ENCODE data around the gene KIF7. TPM values are rescaled to one million over a fixed set of nuclear protein-coding genes. Genes with fewer than 3 reads are reported as not detected.
"Not testable (repeated sequence)": the region's sequence is repeated elsewhere in the genome, so short reads cannot be mapped to it uniquely, and the experiment has no call there.

KIF7 gene
- total RNA-seq, 2 donors from 2014 or later, result 2.1 to 3.0 TPM

DNA sequence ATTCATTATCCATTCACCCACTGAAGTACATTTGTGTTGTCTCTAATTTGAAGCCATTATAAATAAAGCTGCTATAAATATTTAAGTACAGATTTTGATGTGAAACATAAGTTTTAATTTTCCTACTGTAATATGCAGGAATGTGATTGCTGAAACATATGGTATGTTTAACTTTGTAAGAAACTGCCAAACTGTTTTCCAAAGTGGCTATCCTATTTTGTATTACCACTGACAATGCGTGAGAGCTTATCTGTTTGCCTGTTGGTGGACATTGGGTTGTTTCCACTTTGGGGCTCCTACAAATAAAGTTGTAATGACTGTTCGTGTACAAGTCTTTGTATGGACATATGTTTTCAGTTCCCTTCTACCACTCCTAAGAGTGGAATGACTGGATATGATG is 37.8 kb upstream of the KIF7 start:
- WGBS, 2 donors, result 33 to 64% methylated on average over 2 of the region's 2 CpGs
- Histone ChIP-seq H3K36me3 (replicated peaks in 1 of 2; ENCODE audit: insufficient read depth in 1 of 2, low read depth in 2 of 2) (no peaks in the 10 kb centered on the region), H3K4me1 (peaks cover 18% of the 10 kb centered on the region), H3K4me3 (no peak overlapping the region), H3K27me3 (no peaks in the 10 kb centered on the region), H3K27ac (no peak overlapping the region), H3K9me3 (no peaks in the 10 kb centered on the region)
- TF ChIP-seq, protein P1, sequence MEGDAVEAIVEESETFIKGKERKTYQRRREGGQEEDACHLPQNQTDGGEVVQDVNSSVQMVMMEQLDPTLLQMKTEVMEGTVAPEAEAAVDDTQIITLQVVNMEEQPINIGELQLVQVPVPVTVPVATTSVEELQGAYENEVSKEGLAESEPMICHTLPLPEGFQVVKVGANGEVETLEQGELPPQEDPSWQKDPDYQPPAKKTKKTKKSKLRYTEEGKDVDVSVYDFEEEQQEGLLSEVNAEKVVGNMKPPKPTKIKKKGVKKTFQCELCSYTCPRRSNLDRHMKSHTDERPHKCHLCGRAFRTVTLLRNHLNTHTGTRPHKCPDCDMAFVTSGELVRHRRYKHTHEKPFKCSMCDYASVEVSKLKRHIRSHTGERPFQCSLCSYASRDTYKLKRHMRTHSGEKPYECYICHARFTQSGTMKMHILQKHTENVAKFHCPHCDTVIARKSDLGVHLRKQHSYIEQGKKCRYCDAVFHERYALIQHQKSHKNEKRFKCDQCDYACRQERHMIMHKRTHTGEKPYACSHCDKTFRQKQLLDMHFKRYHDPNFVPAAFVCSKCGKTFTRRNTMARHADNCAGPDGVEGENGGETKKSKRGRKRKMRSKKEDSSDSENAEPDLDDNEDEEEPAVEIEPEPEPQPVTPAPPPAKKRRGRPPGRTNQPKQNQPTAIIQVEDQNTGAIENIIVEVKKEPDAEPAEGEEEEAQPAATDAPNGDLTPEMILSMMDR (IDR thresholded peaks at IDR 0.05), result no peak
- no peak for TF ChIP-seq POLR2A (IDR thresholded peaks at IDR 0.05)
- intact Hi-C loops (cut with DNase I), result loop anchor here (10.0 kb wide), 1 partner anchor 48 kb away; no protein-coding TSS in a partner anchor
- DNase-seq (no peak), ATAC-seq (no peak)

DNA sequence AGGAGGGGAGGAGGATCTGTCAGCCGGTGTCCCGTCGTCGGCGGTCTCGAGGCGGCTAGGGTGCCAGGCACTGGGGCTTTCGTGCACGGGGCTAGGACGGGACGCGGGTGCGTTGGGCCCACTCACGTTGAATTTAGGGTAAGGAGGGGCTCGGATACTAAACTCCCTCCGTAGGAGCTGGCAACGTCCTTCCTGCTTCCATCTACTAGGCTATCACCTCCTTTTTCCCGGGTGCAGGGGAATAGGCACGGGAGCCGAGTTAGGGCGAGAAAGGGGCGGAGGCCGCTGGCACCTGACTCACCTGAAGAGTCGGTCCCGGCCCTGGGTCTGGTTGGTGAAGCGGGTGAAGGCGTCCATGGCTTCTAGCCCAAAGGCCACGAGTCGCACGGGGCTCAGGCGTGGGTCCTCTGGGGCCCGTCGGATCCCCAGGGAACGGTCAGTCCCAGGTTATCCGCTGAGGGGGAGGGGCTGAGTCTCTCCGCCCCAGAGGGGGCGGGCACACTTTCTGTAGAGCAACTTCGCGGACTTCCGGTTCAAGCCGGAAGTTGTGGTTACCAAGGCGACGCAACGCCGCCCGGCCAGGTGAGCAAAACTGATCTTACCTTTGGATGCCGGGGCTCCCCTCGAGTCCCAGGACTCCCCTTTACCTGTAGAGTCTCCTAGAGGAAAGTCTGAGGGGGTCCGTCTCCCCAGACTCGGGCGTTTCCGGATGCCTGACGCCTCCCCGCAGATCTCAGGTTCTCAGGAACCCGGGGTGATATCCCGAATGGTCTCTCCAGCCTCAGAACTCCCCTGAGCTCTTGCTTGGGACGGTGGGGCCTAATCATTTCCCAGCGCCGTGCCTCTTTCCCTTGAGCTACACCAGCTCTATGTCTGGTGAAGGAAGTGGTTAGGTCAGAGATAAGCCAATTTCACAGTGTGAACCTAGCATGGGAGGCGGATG is 35.3 kb upstream of the KIF7 start, which contains the start of the genes PEX11A and WDR93:
PEX11A (minus strand) TSS at position 479 of the 943 bp plus-strand sequence; CDS start at position 357, 122 bp downstream.
WDR93 (plus strand) TSS at position 536 of the 943 bp plus-strand sequence. CDS start 10,936 bp downstream, outside the sequence.
- intact Hi-C loops (cut with DNase I), result loop anchor here (10.0 kb wide), 1 partner anchor 46 kb away; no protein-coding TSS in a partner anchor
- Histone ChIP-seq H3K4me1 (peaks cover 25% of the 10 kb centered on the region), H3K4me3 (peak within 1 kb of the TSS; percentile 5 to 54), H3K27me3 (no peaks in the 10 kb centered on the region), H3K27ac (peak within 1 kb of the TSS; percentile 60 to 76 (median 70)), H3K9me3 (no peaks in the 10 kb centered on the region), H3K36me3 (replicated peaks in 1 of 2; ENCODE audit: insufficient read depth in 1 of 2, low read depth in 2 of 2) (no peaks in the 10 kb centered on the region)
- TF ChIP-seq, protein P1 (IDR thresholded peaks at IDR 0.05), result no peak
- peak; percentile 39 to 76 (median 75) for TF ChIP-seq POLR2A (IDR thresholded peaks at IDR 0.05)
- ATAC-seq, result peak; percentile 96
- 1 to 4% methylated on average over 23 to 58 of the region's 60 CpGs for WGBS, 2 donors
- DNase-seq, result peak; percentile 89 to 96 (median 92)

DNA sequence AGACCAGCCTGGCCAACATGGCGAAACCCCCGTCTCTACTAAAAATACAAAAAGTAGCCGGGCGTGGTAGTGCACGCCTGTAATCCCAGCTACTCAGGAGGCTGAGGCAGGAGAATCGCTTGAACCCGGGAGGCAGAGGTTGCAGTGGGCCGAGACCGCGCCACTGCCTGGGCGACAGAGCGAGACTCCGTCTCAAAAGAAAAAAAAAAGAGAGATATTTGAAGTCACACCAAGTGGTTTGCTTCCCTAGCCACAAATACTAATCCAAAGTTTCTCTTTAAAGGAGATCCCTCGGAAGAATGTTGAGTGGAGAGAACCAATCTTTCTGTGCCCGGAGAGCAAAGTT is 34.6 kb upstream of the KIF7 start:
- not testable (repeated sequence) for H3K9me3 ChIP-seq

DNA sequence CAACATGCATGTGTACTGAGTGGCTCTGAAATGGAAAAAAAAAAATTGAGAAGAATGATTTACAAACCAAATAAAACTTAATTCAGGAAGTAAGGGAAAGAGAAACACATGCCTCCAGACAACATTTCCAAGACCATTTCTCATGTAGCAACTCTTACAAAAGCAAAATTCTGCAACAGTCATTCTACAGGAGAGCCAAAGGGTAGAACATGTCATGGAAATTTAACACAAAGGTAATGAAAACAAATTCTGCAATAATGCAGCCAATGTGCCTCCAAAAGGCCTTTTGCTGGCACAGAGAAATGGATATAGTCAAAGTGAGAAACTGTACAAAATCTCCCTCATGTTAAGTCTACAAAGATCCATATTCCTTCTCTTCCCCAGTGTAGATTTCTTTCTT is 31.3 kb upstream of the KIF7 start:
- no peak overlapping the region for H3K27ac ChIP-seq
- no peaks in the 10 kb centered on the region for H3K9me3 ChIP-seq
- intact Hi-C loops (cut with DNase I), result no loop called here
- no peak overlapping the region for H3K4me3 ChIP-seq
- H3K36me3 ChIP-seq (replicated peaks in 1 of 2; ENCODE audit: insufficient read depth in 1 of 2, low read depth in 2 of 2), result no peaks in the 10 kb centered on the region
- no peaks in the 10 kb centered on the region for H3K27me3 ChIP-seq
- no peak for DNase-seq
- ATAC-seq, result no peak
- H3K4me1 ChIP-seq, result peaks cover 39% of the 10 kb centered on the region
- TF ChIP-seq POLR2A (IDR thresholded peaks at IDR 0.05), result no peak
- TF ChIP-seq, protein P1 (IDR thresholded peaks at IDR 0.05), result no peak

More for the DNA sequence above, 34.6 kb upstream of the KIF7 start:
- 27 to 38% methylated on average over 15 of the region's 15 CpGs for WGBS, 2 donors
- peak overlapping the region; percentile 5 to 54 for H3K4me3 ChIP-seq
- DNase-seq; H3K27me3 ChIP-seq; H3K36me3 ChIP-seq (replicated peaks in 1 of 2; ENCODE audit: insufficient read depth in 1 of 2, low read depth in 2 of 2): not testable (repeated sequence)
- peaks cover 25% of the 10 kb centered on the region for H3K4me1 ChIP-seq
- peak; percentile 4 for ATAC-seq
- intact Hi-C loops (cut with DNase I), result loop anchor here (10.0 kb wide), 1 partner anchor 45 kb away; no protein-coding TSS in a partner anchor
- peak overlapping the region; percentile 60 to 76 (median 70) for H3K27ac ChIP-seq

DNA sequence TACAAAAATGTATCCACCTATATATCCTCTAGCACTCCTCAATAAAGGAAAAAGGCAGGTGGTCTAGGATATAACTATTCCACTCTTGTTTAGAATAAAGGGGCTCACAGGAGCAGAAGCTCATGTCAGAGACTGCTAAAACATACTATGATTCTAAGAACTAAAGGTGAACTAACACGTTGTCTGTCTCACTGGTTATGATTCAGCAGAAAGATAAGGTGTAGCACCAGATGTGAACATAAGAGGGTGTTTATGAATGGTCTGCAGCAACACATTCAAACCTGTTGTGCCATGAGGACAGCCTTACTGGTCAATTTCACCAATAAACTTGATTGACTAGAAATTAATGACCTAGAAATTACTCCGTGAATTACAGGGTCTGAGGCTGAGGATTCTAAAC is 30.7 kb upstream of the KIF7 start:
- WGBS, 2 donors, result 68 to 82% methylated on average over 2 of the region's 2 CpGs
- no peak for DNase-seq
- no peak for ATAC-seq
- Histone ChIP-seq H3K4me3 (no peak overlapping the region), H3K9me3 (no peaks in the 10 kb centered on the region), H3K27ac (no peak overlapping the region), H3K27me3 (no peaks in the 10 kb centered on the region), H3K36me3 (replicated peaks in 1 of 2; ENCODE audit: insufficient read depth in 1 of 2, low read depth in 2 of 2) (no peaks in the 10 kb centered on the region), H3K4me1 (peaks cover 42% of the 10 kb centered on the region)
- TF ChIP-seq POLR2A (IDR thresholded peaks at IDR 0.05), result no peak
- TF ChIP-seq, protein P1 (IDR thresholded peaks at IDR 0.05), result no peak
- intact Hi-C loops (cut with DNase I), result no loop called here
